Measurements from ENCODE around the gene SLC8A2. TPM values are rescaled to one million over a fixed set of nuclear protein-coding genes. Genes with fewer than 3 reads are reported as not detected.

The SLC8A2 gene
- total and polyA plus RNA-seq, 10 of the 15 experiments (the other 5 are each of a cell fraction or from before 2014, with no cell fraction given) = not detected

- ChIA-PET RAD21 (ENCODE audit: unreplicated experiment) (no interaction called here), SMC1A (ENCODE audit: uncharacterized antibody, unreplicated experiment) (no interaction called here), CTCF (no interaction called here), POLR2A (interaction anchor here (0.6 kb wide), 1 partner anchor 341 kb away, joined by 3 read pairs; no protein-coding TSS in a partner anchor)
- H4K20me1 ChIP-seq (ENCODE audit: control insufficient read depth, insufficient read depth) = no peaks in the 10 kb centered on the region
- H3K9ac ChIP-seq (ENCODE audit: control insufficient read depth, insufficient read depth, low read length) = no peak overlapping the region
- in situ Hi-C loops (cut with MboI) (no loop called here), intact Hi-C loops (cut with micrococcal nuclease; ENCODE audit: unreplicated experiment) (no loop called here)
- no peaks in the 10 kb centered on the region for H3K36me3 ChIP-seq (ENCODE audit: control insufficient read depth in 2 of 2, insufficient read depth in 2 of 2, low read length in 1 of 2)
- H3K27me3 ChIP-seq (replicated peaks in 1 of 2; ENCODE audit: control insufficient read depth in 2 of 2, insufficient read depth in 2 of 2, low read length in 1 of 2) = no peaks in the 10 kb centered on the region; a peak in 1 of 4 replicates
- H3K27ac ChIP-seq (ENCODE audit: control insufficient read depth, insufficient read depth) = no peak overlapping the region
- WGBS (ENCODE audit: insufficient coverage, insufficient replicate concordance, low lambda C conversion rate, missing lambda C conversion rate) = 28% methylated on average over 13 of the region's 14 CpGs
- no peak overlapping the region for H3K4me2 ChIP-seq (ENCODE audit: control insufficient read depth, insufficient read depth)
- H3K4me1 ChIP-seq (ENCODE audit: control insufficient read depth, insufficient read depth, low read length) = no peaks in the 10 kb centered on the region
- BruUV-seq (replicated peaks) = no TSS peak
- H3K4me3 ChIP-seq = no peak overlapping the region
- no peak for FAIRE-seq
- no peaks in the 10 kb centered on the region for H3K79me2 ChIP-seq (ENCODE audit: control insufficient read depth, insufficient read depth, low read length)
- no peak overlapping the region for H2AFZ ChIP-seq (ENCODE audit: control insufficient read depth, low read depth, low read length)
- ATAC-seq = no peak
- TF ChIP-seq MTA2 (IDR thresholded peaks at IDR 0.05; ENCODE audit: low read depth) (no peak), CBX5 (IDR thresholded peaks at IDR 0.05; ENCODE audit: low read depth) (no peak), SIN3A (IDR thresholded peaks at IDR 0.05; ENCODE audit: low read depth, low read length) (no peak), RFX5 (IDR thresholded peaks at IDR 0.05; ENCODE audit: low read depth, low read length) (no peak), PAX8 (IDR thresholded peaks at IDR 0.05) (no peak), ELK1 (IDR thresholded peaks at IDR 0.05; ENCODE audit: low read depth, low read length) (no peak), TCF12 (IDR thresholded peaks at IDR 0.05; ENCODE audit: low read depth, low read length) (no peak), SPI1 (IDR thresholded peaks at IDR 0.05; ENCODE audit: borderline replicate concordance, insufficient read depth, low read depth, low read length) (no peak), HCFC1 (IDR thresholded peaks at IDR 0.05; ENCODE audit: low read length) (no peak)
- no peak for DNase-seq (ENCODE audit: low read depth, low spot score)
- no peaks in the 10 kb centered on the region for H3K9me3 ChIP-seq (replicated peaks; ENCODE audit: control insufficient read depth, insufficient read depth, low read length)
These were observed 64.3 kb downstream of the SLC8A2 start for GRCh38 chr19:47407417-47407774.
